ENCODE results near the gene HLA-DQA1.
"Not testable (repeated sequence)": the region's sequence is repeated elsewhere in the genome, so short reads cannot be mapped to it uniquely, and the experiment has no call there.

HLA-DQA1 gene

GRCh38 chr6:32659856-32660595 is 22.8 kb downstream of the HLA-DQA1 start:
- no peak for DNase-seq

- DNase-seq = no peak
Measured at GRCh38 chr6:32662099-32662498, 24.9 kb downstream of the HLA-DQA1 start.

- DNase-seq = no peak
Measured at GRCh38 chr6:32662836-32663235, 25.6 kb downstream of the HLA-DQA1 start.

GRCh38 chr6:32664354-32664753 is 27.1 kb downstream of the HLA-DQA1 start:
- DNase-seq = no peak

- DNase-seq = no peak
Measured at GRCh38 chr6:32664827-32665362, 27.7 kb downstream of the HLA-DQA1 start.

GRCh38 chr6:32665661-32666060 is 28.5 kb downstream of the HLA-DQA1 start:
- DNase-seq = no peak

GRCh38 chr6:32666420-32667300 is 29.5 kb downstream of the HLA-DQA1 start, which contains the start of gene HLA-DQB1:
Gene HLA-DQB1 (minus strand): TSS chr6:32666657. CDS start chr6:32666607, 50 bp downstream.
- peak; percentile 85 for DNase-seq

GRCh38 chr6:32668226-32668747 is 31.1 kb downstream of the HLA-DQA1 start:
- DNase-seq = peak; percentile 62

- no peak for DNase-seq
Measured at GRCh38 chr6:32669240-32669639, 32.0 kb downstream of the HLA-DQA1 start.

- no peak for DNase-seq
Measured at GRCh38 chr6:32669893-32670292, 32.7 kb downstream of the HLA-DQA1 start.

GRCh38 chr6:32671908-32672307 is 34.7 kb downstream of the HLA-DQA1 start:
- DNase-seq = not testable (repeated sequence)

- DNase-seq = not testable (repeated sequence)
Measured at GRCh38 chr6:32674123-32674522, 36.9 kb downstream of the HLA-DQA1 start.

- peak; percentile 55 for DNase-seq
Measured at GRCh38 chr6:32679492-32679891, 42.3 kb downstream of the HLA-DQA1 start.

- no peak for DNase-seq
Measured at GRCh38 chr6:32680055-32680454, 42.8 kb downstream of the HLA-DQA1 start.

- no peak for DNase-seq
Measured at GRCh38 chr6:32684246-32684645, 47.0 kb downstream of the HLA-DQA1 start.

GRCh38 chr6:32685603-32686002 is 48.4 kb downstream of the HLA-DQA1 start:
- DNase-seq = peak; percentile 48

GRCh38 chr6:32689531-32690501 is 52.6 kb downstream of the HLA-DQA1 start:
- DNase-seq = no peak

GRCh38 chr6:32692019-32692418 is 54.8 kb downstream of the HLA-DQA1 start:
- peak; percentile 75 for DNase-seq

All from OCI-M1 (cell line).